ENCODE measurements around the gene HSFX3.

GRCh38 chrX:149513825-149514428 lies 35.8 kb downstream of the HSFX3 start:
- no peak for TF ChIP-seq CTCF (conservative IDR thresholded peaks at IDR 0.05; ENCODE audit: low read depth, low read length)
- TF ChIP-seq EZH2 (IDR thresholded peaks at IDR 0.05; ENCODE audit: low read length, unreplicated experiment), result no peak
- TF ChIP-seq EZH2phosphoT487 (IDR thresholded peaks at IDR 0.05; ENCODE audit: borderline replicate concordance, low read length), result no peak

All from PC-3 (cell line).